Stomach (tissue), 19 donors: ENCODE data around the gene TP53TG3D. TPM values are rescaled to one million over a fixed set of nuclear protein-coding genes. Genes with fewer than 3 reads are reported as not detected.
"Not testable (repeated sequence)": the region's sequence is repeated elsewhere in the genome, so short reads cannot be mapped to it uniquely, and the experiment has no call there.

Experiments
- DNase-seq, 2 donors: peaks; one replicate each; pipeline versions ENCODE4 v3.0.0 to v3.0.0-alpha.2; 2013 to 2019
- H3K27ac ChIP-seq, 5 donors: fragments of 200-600 bp in 4 of 5; sonication (generic) in 4 of 5; one replicate each; pipeline ENCODE4 v1.5.1; 2013 to 2019; ENCODE audit warnings: mild to moderate bottlenecking in 1 of 5, moderate library complexity in 1 of 5
- H3K27me3 ChIP-seq, 3 donors: fragments of 200-600 bp; sonication (generic); one replicate each; pipeline ENCODE4 v1.5.1; 2017 to 2019; ENCODE audit warnings: mixed run types in 1 of 3
- H3K36me3 ChIP-seq, 4 donors: fragments of 200-600 bp; sonication (generic); 1 replicate in 3 of 4; 2 replicates in 1 of 4; pipeline ENCODE4 v1.5.1; 2016 to 2019
- H3K4me1 ChIP-seq, 4 donors: fragments of 200-600 bp; sonication (generic); one replicate each; pipeline ENCODE4 v1.5.1; 2016 to 2019
- H3K4me3 ChIP-seq, 4 donors: fragments of 200-600 bp; sonication (generic) in 3 of 4; one replicate each; pipeline ENCODE4 v1.5.1; 2016 to 2019; ENCODE audit warnings: mild to moderate bottlenecking in 1 of 4
- H3K9me3 ChIP-seq, 4 donors: fragments of 200-600 bp; sonication (generic); one replicate each; pipeline ENCODE4 v1.5.1; 2016 to 2019
- WGBS, 5 donors: extraction: QIAGEN DNeasy Blood & Tissue Kit in 3 of 5; methylation state at CpG; one replicate each; pipeline versions ENCODE4 v1.1.5 to v1.1.7; 2013 to 2018; 5-methylcytosine and 5-hydroxymethylcytosine counted together
- intact Hi-C: fragments of 100-400 bp; cut with DNase I; formaldehyde crosslinking; loops from one replicate; pipeline ENCODE4 v1.15.1; 2023; ENCODE audit warnings: low total_unique reads
- long read RNA-seq, 10 donors: transcript quantifications; one replicate each; lab custom pipeline, GENCODE V29; 2026
- polyA plus RNA-seq, 3 donors: library from polyadenylated mRNA; stranded (reverse); fragments of 200-250 nt; gene quantifications; one replicate each; pipeline ENCODE4 v1.2.3, GENCODE V29; 2013
- total RNA-seq, 5 donors: library from RNA; depleted of rRNA; stranded (reverse); fragments of >200 nt; gene quantifications; one replicate each; pipeline versions ENCODE4 v1.1.0 to v1.2.3, GENCODE V29; 2014 to 2016
- donor health status: healthy with polysubstance abuse.
- donor health status: Bipolar disorder and iron deficiency.
- donor health status: healthy.

Gene TP53TG3D
- not detected for total RNA-seq
- polyA plus RNA-seq = under 1 TPM in 1 of 3 donors, not detected in 2; 0.28 TPM
- long read RNA-seq, donor 1 = 0 reads
- long read RNA-seq, donor 2 = 0 reads
- long read RNA-seq, donor 3 = 0 reads
- long read RNA-seq, donor 4 = 0 reads
- long read RNA-seq, donor 5 = 0 reads
- long read RNA-seq, donor 6 = 0 reads
- long read RNA-seq, donor 7 = 0 reads
- long read RNA-seq, donor 8 = 0 reads
- long read RNA-seq, donor 9 = 0 reads
- long read RNA-seq, donor 10 = 0 reads

- intact Hi-C loops, DNase-seq, H3K27me3 ChIP-seq, H3K27ac ChIP-seq, H3K4me3 ChIP-seq, H3K4me1 ChIP-seq, H3K9me3 ChIP-seq, H3K36me3 ChIP-seq: not testable (repeated sequence)
- WGBS, 5 donors = 17 to 67% (median 48%) methylated on average over 6 to 9 of the region's 26 CpGs
Observed at GRCh38 chr16:32252986-32253385, at the start of gene TP53TG3D. TSS of gene TP53TG3D (plus strand) at chr16:32253286. CDS start at chr16:32253354, 68 bp downstream.

GRCh38 chr16:32253507-32253906 is 421 bp downstream of the TP53TG3D start:
- intact Hi-C loops, H3K4me3 ChIP-seq, H3K4me1 ChIP-seq, DNase-seq, H3K36me3 ChIP-seq, H3K27me3 ChIP-seq, H3K9me3 ChIP-seq, H3K27ac ChIP-seq: not testable (repeated sequence)
- 11 to 35% (median 25%) methylated on average over 4 to 9 of the region's 20 CpGs; no CpG with 5 or more reads in 2 of the 5 donors for WGBS, 5 donors

GRCh38 chr16:32261526-32261925 is 8.4 kb downstream of the TP53TG3D start:
- H3K9me3 ChIP-seq, H3K4me3 ChIP-seq, H3K27me3 ChIP-seq, H3K36me3 ChIP-seq, intact Hi-C loops, H3K27ac ChIP-seq, DNase-seq, H3K4me1 ChIP-seq: not testable (repeated sequence)
- 81 to 85% (median 84%) methylated on average over 5 of the region's 5 CpGs for WGBS, 5 donors

- H3K27ac ChIP-seq, H3K9me3 ChIP-seq, intact Hi-C loops, H3K4me3 ChIP-seq, DNase-seq, H3K36me3 ChIP-seq, H3K27me3 ChIP-seq, H3K4me1 ChIP-seq: not testable (repeated sequence)
- 79 to 90% (median 82%) methylated on average over 8 to 10 of the region's 10 CpGs for WGBS, 5 donors
Observed at GRCh38 chr16:32263552-32263951, 10.5 kb downstream of the TP53TG3D start.

GRCh38 chr16:32281910-32282309 is 28.8 kb downstream of the TP53TG3D start:
- H3K4me1 ChIP-seq, H3K27ac ChIP-seq: not testable (repeated sequence)

GRCh38 chr16:32283024-32283423 is 29.9 kb downstream of the TP53TG3D start:
- intact Hi-C loops, H3K9me3 ChIP-seq, H3K4me3 ChIP-seq, H3K36me3 ChIP-seq, H3K4me1 ChIP-seq, H3K27me3 ChIP-seq, H3K27ac ChIP-seq, DNase-seq: not testable (repeated sequence)

More at GRCh38 chr16:32281910-32282309, 28.8 kb downstream of the TP53TG3D start:
- DNase-seq, H3K4me3 ChIP-seq, H3K27me3 ChIP-seq, H3K9me3 ChIP-seq, H3K36me3 ChIP-seq, intact Hi-C loops: not testable (repeated sequence)
- 32 to 83% (median 73%) methylated on average over 1 of the region's 1 CpG for WGBS, 5 donors

- intact Hi-C loops, H3K4me3 ChIP-seq: not testable (repeated sequence)
Observed at GRCh38 chr16:32283917-32284495, 30.9 kb downstream of the TP53TG3D start.

GRCh38 chr16:32284800-32285796 is 32.0 kb downstream of the TP53TG3D start:
- H3K9me3 ChIP-seq, H3K4me1 ChIP-seq, H3K4me3 ChIP-seq, H3K27me3 ChIP-seq, H3K36me3 ChIP-seq, intact Hi-C loops, H3K27ac ChIP-seq: not testable (repeated sequence)
- DNase-seq = peak in 1 of 2 donors; percentile 24
- WGBS, 5 donors = 46 to 66% (median 56%) methylated on average over 1 to 3 of the region's 3 CpGs

More at GRCh38 chr16:32283917-32284495, 30.9 kb downstream of the TP53TG3D start:
- not testable (repeated sequence) for H3K36me3 ChIP-seq, H3K27me3 ChIP-seq, DNase-seq, H3K9me3 ChIP-seq, H3K4me1 ChIP-seq, H3K27ac ChIP-seq
- WGBS, 5 donors = 72 to 78% (median 75%) methylated on average over 5 of the region's 5 CpGs

GRCh38 chr16:32286193-32286592 is 33.1 kb downstream of the TP53TG3D start:
- H3K4me3 ChIP-seq, intact Hi-C loops, H3K36me3 ChIP-seq, DNase-seq, H3K4me1 ChIP-seq, H3K27ac ChIP-seq, H3K9me3 ChIP-seq, H3K27me3 ChIP-seq: not testable (repeated sequence)
- 85 to 88% (median 88%) methylated on average over 7 of the region's 15 CpGs; no CpG with 5 or more reads in 2 of the 5 donors for WGBS, 5 donors

- H3K36me3 ChIP-seq, H3K4me3 ChIP-seq, H3K27ac ChIP-seq, intact Hi-C loops, H3K4me1 ChIP-seq, H3K27me3 ChIP-seq, H3K9me3 ChIP-seq: not testable (repeated sequence)
- DNase-seq = peak in 1 of 2 donors; percentile 3
- WGBS, 5 donors = 79 to 97% (median 82%) methylated on average over 8 to 13 of the region's 15 CpGs
Observed at GRCh38 chr16:32287743-32288142, 34.7 kb downstream of the TP53TG3D start.

GRCh38 chr16:32289197-32289596 is 36.1 kb downstream of the TP53TG3D start:
- H3K4me1 ChIP-seq, H3K9me3 ChIP-seq, DNase-seq, intact Hi-C loops, H3K4me3 ChIP-seq, H3K27me3 ChIP-seq, H3K36me3 ChIP-seq, H3K27ac ChIP-seq: not testable (repeated sequence)
- WGBS, 5 donors = 89 to 94% (median 92%) methylated on average over 5 to 10 of the region's 16 CpGs
